Transverse colon (tissue), 4 donors: Measurements from ENCODE around the gene SLC2A5. TPM values are rescaled to one million over a fixed set of nuclear protein-coding genes. Genes with fewer than 3 reads are reported as not detected.

ENCODE experiments used
- DNase-seq: peaks from one replicate; pipeline ENCODE4 v3.0.0-alpha.2; 2019
- H3K27ac ChIP-seq, 4 donors: fragments of 200-600 bp; sonication (generic); 2 replicates each; pipeline ENCODE4 v1.5.1; 2016 to 2018; ENCODE audit warnings: inconsistent platforms in 4 of 4
- H3K27me3 ChIP-seq: fragments of 200-600 bp; sonication (generic); 2 replicates; pipeline ENCODE4 v1.5.1; 2017; ENCODE audit warnings: inconsistent platforms
- H3K36me3 ChIP-seq, 4 donors: fragments of 200-600 bp; sonication (generic); 2 replicates each; pipeline ENCODE4 v1.5.1; 2017 to 2019; ENCODE audit warnings: inconsistent platforms in 4 of 4
- H3K4me1 ChIP-seq, 4 donors: fragments of 200-600 bp; sonication (generic); 2 replicates each; pipeline ENCODE4 v1.5.1; 2017 to 2020; ENCODE audit warnings: inconsistent platforms in 4 of 4
- H3K4me3 ChIP-seq, 4 donors: fragments of 200-600 bp; sonication (generic); 1 replicate in 1 of 4; 2 replicates in 3 of 4; pipeline versions ENCODE4 v1.5.1 to v1.6.1; 2017 to 2019; ENCODE audit warnings: inconsistent platforms in 4 of 4
- H3K9me3 ChIP-seq, 2 donors: fragments of 200-600 bp; sonication (generic); 2 replicates each; pipeline ENCODE4 v1.5.1; 2017 to 2019; ENCODE audit warnings: inconsistent platforms in 2 of 2
- EP300 ChIP-seq: sonication (generic); formaldehyde crosslinking; IDR thresholded peaks from one replicate; pipeline ENCODE4 v1.6.1; 2017; ENCODE audit warnings: antibody characterized with exemption, low read depth
- POLR2A ChIP-seq: fragments of 450-650 bp; IDR thresholded peaks from one replicate; pipeline ENCODE4 v1.6.1; 2016; ENCODE audit warnings: antibody characterized with exemption, mild to moderate bottlenecking, moderate library complexity
- POLR2AphosphoS5 ChIP-seq, 3 donors: sonication (generic); formaldehyde crosslinking; IDR thresholded peaks; one replicate each; pipeline ENCODE4 v1.6.1; 2016; ENCODE audit warnings: antibody characterized with exemption in 3 of 3
- WGBS, 2 donors: methylation state at CpG; one replicate each; pipeline ENCODE4 v1.1.5; 2018; ENCODE audit warnings: low coverage in 1 of 2; 5-methylcytosine and 5-hydroxymethylcytosine counted together
- in situ Hi-C, 4 donors: fragments of 200-750 bp; cut with MboI; loops; one replicate each; pipeline versions ENCODE4 v1.15.0 to v1.15.1; 2017; ENCODE audit warnings: low sequenced_read_pairs in 3 of 4, low pct_ligation_motif_present in 1 of 4, low pct_unique_long_range_greater_than_20kb in 1 of 4
- intact Hi-C: fragments of 100-400 bp; cut with DNase I; formaldehyde crosslinking; loops from one replicate; pipeline ENCODE4 v1.15.1; 2023; ENCODE audit warnings: low total_unique reads
- total RNA-seq, 4 donors: library from RNA; depleted of rRNA; stranded (reverse); fragments of >200 nt; gene quantifications; one replicate each; pipeline ENCODE4 v1.1.0, GENCODE V29; 2016
- TF ChIP-seq, protein P1 (sequence below), 5 experiments: fragments of 200-600 bp in 3 of 5; fragments of 450-650 bp in 2 of 5; sonication (generic) in 3 of 5; IDR thresholded peaks; 1 replicate in 2 of 5; 2 replicates in 3 of 5; pipeline ENCODE4 v1.5.1; 2016 to 2017; ENCODE audit warnings: antibody characterized with exemption in 5 of 5, inconsistent platforms in 3 of 5, mild to moderate bottlenecking in 2 of 5, moderate library complexity in 1 of 5

Gene SLC2A5
- total RNA-seq, 4 donors from 2014 or later, result 5.9 to 21.3 (median 13.3) TPM

GRCh38 chr1:9038881-9039760, 30.3 kb downstream of the SLC2A5 start:
- in situ Hi-C loops (no loop called here), intact Hi-C loops (no loop called here)
- H3K27me3 ChIP-seq, result no peaks in the 10 kb centered on the region
- no peak overlapping the region for H3K27ac ChIP-seq
- H3K9me3 ChIP-seq, result peaks cover 7 to 9% of the 10 kb centered on the region in 2 donors
- H3K4me3 ChIP-seq, result no peak overlapping the region
- H3K4me1 ChIP-seq, result no peaks in the 10 kb centered on the region
- 85% methylated on average over 59 of the region's 62 CpGs; no CpG with 5 or more reads in 1 of the 2 donors for WGBS, 2 donors
- no peak for DNase-seq
- H3K36me3 ChIP-seq, result no peaks in the 10 kb centered on the region
- TF ChIP-seq POLR2A, result no peak
- TF ChIP-seq, protein P1, sequence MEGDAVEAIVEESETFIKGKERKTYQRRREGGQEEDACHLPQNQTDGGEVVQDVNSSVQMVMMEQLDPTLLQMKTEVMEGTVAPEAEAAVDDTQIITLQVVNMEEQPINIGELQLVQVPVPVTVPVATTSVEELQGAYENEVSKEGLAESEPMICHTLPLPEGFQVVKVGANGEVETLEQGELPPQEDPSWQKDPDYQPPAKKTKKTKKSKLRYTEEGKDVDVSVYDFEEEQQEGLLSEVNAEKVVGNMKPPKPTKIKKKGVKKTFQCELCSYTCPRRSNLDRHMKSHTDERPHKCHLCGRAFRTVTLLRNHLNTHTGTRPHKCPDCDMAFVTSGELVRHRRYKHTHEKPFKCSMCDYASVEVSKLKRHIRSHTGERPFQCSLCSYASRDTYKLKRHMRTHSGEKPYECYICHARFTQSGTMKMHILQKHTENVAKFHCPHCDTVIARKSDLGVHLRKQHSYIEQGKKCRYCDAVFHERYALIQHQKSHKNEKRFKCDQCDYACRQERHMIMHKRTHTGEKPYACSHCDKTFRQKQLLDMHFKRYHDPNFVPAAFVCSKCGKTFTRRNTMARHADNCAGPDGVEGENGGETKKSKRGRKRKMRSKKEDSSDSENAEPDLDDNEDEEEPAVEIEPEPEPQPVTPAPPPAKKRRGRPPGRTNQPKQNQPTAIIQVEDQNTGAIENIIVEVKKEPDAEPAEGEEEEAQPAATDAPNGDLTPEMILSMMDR (IDR thresholded peaks at IDR 0.05), result no peak
- no peak for TF ChIP-seq POLR2AphosphoS5 (IDR thresholded peaks at IDR 0.05)
- no peak for TF ChIP-seq EP300

- in situ Hi-C loops (no loop called here), intact Hi-C loops (no loop called here)
- Histone ChIP-seq H3K36me3 (no peaks in the 10 kb centered on the region), H3K27me3 (no peaks in the 10 kb centered on the region), H3K9me3 (peaks cover 7 to 9% of the 10 kb centered on the region in 2 donors), H3K4me3 (no peak overlapping the region), H3K27ac (no peak overlapping the region), H3K4me1 (no peaks in the 10 kb centered on the region)
- DNase-seq, result no peak
- WGBS, 2 donors, result 93% methylated on average over 8 of the region's 8 CpGs; no CpG with 5 or more reads in 1 of the 2 donors
- TF ChIP-seq POLR2AphosphoS5 (IDR thresholded peaks at IDR 0.05) (no peak), POLR2A (no peak), EP300 (no peak)
- TF ChIP-seq, protein P1 (IDR thresholded peaks at IDR 0.05), result no peak
Observed at GRCh38 chr1:9038338-9038650, 31.1 kb downstream of the SLC2A5 start.

DNA sequence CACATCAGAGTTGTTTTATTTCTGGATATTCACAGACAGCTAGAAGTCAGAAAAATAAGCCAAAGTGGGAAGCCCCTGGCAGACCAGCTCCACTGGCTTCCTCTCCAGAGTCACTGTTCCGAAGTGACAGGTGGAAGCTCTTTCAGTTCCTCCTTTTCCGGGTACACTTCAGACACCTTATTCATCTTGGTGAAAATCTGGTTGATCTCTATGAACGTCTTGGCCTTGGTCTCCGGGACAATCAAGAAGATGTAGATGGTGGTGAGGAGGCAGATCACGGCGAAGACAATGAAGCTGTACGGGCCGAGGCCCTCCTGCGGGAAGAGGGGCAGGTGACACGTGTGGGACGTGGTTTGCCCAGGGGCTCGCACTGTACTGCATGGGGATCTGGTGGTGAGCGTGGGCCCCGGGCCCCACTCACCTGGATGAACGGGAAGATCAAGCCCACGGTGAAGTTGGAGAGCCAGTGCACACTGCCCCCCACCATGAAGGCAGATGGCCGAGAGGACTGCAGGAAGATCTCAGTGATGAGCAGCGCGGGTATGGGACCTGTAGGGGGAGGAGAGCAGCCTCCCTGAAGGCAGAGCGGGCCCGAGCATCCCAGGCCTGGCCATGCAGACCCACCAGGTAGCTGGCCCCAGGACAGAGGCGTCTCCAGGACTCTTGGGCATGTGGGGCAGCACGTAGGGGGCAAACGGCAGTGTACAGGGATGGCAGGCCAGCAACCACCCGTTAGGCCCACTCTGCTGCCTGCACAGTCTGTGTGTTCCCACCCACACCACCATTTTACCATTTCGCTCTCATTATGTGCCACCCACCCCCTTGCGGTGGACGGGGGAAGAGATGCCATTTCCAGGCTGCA, 31.7 kb downstream of the SLC2A5 start:
- intact Hi-C loops, result no loop called here
- Histone ChIP-seq H3K9me3 (peaks cover 7 to 9% of the 10 kb centered on the region in 2 donors), H3K4me1 (no peaks in the 10 kb centered on the region), H3K4me3 (no peak overlapping the region), H3K27me3 (no peaks in the 10 kb centered on the region), H3K36me3 (no peaks in the 10 kb centered on the region), H3K27ac (no peak overlapping the region)
- in situ Hi-C loops, result no loop called here
- DNase-seq, result no peak
- WGBS, 2 donors, result 50 to 94% methylated on average over 1 to 28 of the region's 28 CpGs
- TF ChIP-seq POLR2AphosphoS5 (IDR thresholded peaks at IDR 0.05) (peak in 1 of 3 donors; percentile 12), EP300 (no peak)

DNA sequence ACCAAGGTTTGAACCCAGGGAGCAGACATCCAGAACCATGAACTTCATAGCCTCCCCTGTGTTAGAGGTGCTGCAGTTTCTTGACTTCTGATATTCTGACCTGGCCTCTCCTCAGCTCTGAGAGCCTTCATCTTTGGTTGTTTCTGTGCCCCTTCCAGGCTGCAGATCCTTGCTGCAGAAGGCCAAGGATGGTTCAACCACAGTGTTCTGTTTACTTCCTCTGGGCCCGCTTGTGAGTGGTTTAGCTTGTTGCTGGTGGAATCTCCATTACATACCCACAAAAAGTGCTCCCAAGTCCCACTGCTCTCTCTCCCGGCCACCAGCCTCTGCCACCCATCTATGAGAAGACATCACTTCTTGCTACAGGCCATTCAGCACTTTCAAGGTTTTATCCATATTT, 34.2 kb downstream of the SLC2A5 start:
- no peaks in the 10 kb centered on the region for H3K36me3 ChIP-seq
- H3K27me3 ChIP-seq, result no peaks in the 10 kb centered on the region
- no peak for TF ChIP-seq EP300
- TF ChIP-seq, protein P1 (IDR thresholded peaks at IDR 0.05), result no peak
- no peak for TF ChIP-seq POLR2A
- TF ChIP-seq POLR2AphosphoS5 (IDR thresholded peaks at IDR 0.05), result no peak
- in situ Hi-C loops (no loop called here), intact Hi-C loops (no loop called here)
- no peak for DNase-seq
- H3K4me3 ChIP-seq, result no peak overlapping the region
- H3K27ac ChIP-seq, result no peak overlapping the region
- no peaks in the 10 kb centered on the region for H3K4me1 ChIP-seq
- 98 to 100% methylated on average over 1 to 2 of the region's 2 CpGs for WGBS, 2 donors
- peaks cover 9 to 12% of the 10 kb centered on the region in 2 donors for H3K9me3 ChIP-seq
